Hematopoietic multipotent progenitor cell treated with erythropoietin and hydrocortisone succinate and interleukin-3 and kit ligand, for 6 days (in vitro differentiated cells): ENCODE results near the gene OPN1MW2.
"Not testable (repeated sequence)": the region's sequence is repeated elsewhere in the genome, so short reads cannot be mapped to it uniquely, and the experiment has no call there.

Experiments
- DNase-seq: peaks from one replicate; pipeline ENCODE4 v3.0.0-alpha.2; 2015

Gene OPN1MW2

DNA sequence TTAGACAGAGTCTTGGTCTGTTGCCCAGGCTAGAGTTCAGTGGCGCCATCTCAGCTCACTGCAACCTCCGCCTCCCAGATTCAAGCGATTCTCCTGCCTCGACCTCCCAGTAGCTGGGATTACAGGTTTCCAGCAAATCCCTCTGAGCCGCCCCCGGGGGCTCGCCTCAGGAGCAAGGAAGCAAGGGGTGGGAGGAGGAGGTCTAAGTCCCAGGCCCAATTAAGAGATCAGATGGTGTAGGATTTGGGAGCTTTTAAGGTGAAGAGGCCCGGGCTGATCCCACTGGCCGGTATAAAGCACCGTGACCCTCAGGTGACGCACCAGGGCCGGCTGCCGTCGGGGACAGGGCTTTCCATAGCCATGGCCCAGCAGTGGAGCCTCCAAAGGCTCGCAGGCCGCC lies at the start of gene OPN1MW2:
OPN1MW2 (plus strand) TSS at position 301 of the 400 bp plus-strand sequence; CDS start at position 361, 60 bp downstream.
- not testable (repeated sequence) for DNase-seq

DNA sequence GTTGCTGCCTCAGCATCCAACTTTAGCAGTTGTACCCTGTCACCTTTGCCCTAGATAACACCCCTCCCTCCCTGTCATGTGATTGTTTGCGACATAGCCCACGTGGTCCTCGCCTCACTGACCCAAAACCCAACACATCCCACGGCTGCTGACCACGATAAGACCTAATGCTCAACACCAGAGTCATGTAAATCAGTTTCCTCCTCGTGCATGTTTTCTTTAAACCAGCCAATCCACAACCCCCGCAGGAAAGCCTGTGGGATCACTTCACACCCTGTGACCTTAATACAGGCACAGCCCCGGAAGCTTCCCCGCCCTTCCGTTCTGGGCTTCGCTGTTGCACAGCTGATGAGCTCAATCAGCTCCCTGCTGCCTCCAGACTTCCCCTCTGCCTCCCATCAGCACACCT lies 47.0 kb upstream of the OPN1MW2 start:
- not testable (repeated sequence) for DNase-seq

DNA sequence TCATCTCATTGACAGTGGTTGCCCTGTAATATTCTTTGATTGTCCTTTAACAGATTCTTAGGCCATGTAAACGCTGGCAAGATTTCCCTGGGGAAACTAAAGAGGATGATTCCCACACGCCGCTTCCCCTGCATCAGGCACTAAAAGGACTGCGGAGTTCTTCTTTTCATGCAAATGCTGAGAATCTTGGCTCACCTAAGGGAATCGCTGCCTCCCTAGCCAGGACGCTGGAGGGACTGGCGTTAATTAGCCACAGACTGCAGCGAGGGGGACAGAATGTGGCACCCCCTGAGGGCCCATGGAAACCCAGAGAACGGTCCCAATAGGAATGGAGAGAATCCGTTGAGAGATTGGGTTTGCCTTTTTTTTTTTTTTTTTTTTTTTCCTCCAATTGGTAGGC lies 45.2 kb upstream of the OPN1MW2 start:
- DNase-seq = not testable (repeated sequence)

DNA sequence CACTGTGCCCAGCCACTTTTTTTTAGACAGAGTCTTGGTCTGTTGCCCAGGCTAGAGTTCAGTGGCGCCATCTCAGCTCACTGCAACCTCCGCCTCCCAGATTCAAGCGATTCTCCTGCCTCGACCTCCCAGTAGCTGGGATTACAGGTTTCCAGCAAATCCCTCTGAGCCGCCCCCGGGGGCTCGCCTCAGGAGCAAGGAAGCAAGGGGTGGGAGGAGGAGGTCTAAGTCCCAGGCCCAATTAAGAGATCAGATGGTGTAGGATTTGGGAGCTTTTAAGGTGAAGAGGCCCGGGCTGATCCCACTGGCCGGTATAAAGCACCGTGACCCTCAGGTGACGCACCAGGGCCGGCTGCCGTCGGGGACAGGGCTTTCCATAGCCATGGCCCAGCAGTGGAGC lies 37.3 kb upstream of the OPN1MW2 start, which contains the start of gene OPN1MW:
OPN1MW (plus strand) TSS at position 301 of the 400 bp plus-strand sequence; CDS start at position 383, 82 bp downstream.
- DNase-seq = not testable (repeated sequence)

DNA sequence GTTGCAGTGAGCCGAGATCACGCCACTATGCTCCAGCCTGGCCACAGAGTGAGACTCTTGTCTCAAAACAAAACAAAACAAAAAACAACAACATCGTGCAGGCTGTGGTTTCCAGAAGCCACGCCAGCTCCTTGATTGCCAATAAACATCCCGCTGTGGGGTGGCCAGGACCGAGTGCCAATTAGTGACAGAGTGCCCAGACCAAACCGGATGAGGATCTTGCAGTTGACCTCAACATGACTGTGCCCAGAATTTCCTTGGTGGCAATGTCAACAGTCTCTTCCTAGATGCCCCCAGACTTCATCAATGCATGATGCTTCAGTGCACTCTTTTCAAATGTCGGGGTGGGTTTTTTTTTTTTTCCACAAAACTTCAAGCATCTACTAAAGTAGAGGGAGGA lies 35.8 kb upstream of the OPN1MW2 start:
- DNase-seq = not testable (repeated sequence)

DNA sequence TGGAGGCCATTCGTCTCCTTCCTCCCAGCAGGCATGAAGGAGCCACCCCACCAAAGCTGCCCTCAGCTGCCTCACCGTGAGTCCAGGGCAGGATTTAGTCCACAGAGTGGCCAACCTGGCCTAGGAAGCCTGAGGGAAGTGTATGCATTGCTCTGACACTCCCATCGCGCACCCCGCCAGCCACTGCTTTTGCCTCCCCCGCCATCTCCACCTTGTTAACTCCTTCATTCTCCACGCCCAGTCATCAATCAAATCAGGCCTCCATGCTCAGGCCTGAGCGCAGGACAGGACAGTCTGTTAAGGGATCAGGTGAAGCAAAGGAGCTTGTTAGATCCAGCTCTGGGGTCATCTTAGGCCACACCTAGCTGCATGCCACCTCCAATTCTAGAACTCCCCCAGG lies 26.7 kb upstream of the OPN1MW2 start:
- DNase-seq = not testable (repeated sequence)

DNA sequence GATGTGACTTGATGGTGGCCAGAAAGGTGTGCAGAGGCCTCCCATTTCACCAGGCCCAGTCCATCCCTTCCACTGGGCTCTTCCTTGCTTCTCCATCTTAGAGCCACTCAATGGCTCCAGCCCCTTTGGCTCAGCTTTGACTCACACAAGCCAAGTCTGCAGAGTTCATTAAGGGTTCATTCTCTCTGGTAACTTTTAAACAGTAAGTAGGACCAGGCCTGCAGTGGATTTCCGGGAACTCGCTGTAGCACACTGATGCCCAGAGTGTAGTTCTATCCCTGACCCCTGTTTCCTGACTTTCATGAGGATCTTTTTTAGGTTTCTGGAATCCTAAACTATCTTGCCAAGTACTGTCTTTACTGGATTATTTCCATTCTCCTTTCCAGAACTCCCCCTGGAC lies 25.2 kb upstream of the OPN1MW2 start:
- DNase-seq = not testable (repeated sequence)

DNA sequence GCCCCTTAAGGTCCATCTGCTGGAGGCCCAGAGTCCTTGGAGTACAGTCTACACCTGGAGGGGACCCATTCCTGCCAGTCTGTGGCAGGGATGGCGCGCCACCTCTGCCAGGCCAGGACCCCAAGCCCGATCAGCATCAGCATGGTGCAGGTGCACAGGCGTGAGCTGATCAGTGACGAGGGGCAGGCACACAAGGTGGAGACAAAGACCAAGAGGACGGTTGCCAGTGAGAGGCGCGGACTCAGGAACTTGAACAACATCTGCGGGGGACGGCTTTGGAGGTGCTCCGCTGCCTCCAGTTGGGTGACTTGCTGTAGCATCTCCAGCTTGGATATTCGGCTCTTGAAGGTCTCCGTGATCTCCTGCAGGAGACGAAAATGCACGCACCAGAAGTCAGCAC lies 23.1 kb upstream of the OPN1MW2 start:
- DNase-seq = not testable (repeated sequence)

DNA sequence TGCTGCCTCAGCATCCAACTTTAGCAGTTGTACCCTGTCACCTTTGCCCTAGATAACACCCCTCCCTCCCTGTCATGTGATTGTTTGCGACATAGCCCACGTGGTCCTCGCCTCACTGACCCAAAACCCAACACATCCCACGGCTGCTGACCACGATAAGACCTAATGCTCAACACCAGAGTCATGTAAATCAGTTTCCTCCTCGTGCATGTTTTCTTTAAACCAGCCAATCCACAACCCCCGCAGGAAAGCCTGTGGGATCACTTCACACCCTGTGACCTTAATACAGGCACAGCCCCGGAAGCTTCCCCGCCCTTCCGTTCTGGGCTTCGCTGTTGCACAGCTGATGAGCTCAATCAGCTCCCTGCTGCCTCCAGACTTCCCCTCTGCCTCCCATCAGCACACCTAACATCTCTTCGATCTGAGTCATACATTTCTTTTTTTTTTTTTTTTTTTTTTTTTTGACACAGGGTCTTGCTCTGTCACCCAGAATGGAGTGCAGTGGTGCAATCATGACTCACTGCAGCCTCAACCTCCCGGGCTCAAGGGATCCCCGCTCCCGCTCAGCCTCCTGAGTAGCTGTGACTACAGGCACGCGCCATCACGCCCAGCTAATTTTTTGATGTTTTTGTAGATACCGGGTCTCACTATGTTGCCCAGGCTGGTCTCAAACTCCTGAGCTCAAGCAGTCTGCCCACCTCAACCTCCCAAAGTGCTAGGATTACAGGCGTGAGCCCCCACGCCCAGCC lies 9.7 kb upstream of the OPN1MW2 start:
- DNase-seq = not testable (repeated sequence)

DNA sequence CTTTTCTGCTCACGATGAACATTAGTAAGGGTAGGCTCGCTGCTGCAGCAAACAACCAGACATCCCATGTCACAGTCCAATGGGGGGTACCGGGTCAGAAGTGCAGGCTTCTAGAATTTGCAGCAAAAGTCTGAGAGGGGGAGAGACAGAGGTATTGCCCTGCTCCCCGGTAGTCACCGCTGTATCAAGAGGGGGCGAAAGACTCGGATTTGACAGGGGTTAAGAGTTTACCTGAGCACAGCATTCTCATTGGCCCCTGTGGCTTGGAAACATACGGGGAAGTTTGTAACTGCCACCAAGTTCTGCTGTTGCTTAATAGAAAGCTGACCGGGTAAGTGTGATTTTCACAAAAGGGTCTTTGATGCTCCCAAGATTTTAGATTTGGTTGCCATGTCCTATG lies 8.5 kb upstream of the OPN1MW2 start:
- DNase-seq = not testable (repeated sequence)

DNA sequence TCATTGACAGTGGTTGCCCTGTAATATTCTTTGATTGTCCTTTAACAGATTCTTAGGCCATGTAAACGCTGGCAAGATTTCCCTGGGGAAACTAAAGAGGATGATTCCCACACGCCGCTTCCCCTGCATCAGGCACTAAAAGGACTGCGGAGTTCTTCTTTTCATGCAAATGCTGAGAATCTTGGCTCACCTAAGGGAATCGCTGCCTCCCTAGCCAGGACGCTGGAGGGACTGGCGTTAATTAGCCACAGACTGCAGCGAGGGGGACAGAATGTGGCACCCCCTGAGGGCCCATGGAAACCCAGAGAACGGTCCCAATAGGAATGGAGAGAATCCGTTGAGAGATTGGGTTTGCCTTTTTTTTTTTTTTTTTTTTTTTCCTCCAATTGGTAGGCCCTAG lies 8.1 kb upstream of the OPN1MW2 start:
- DNase-seq = not testable (repeated sequence)

DNA sequence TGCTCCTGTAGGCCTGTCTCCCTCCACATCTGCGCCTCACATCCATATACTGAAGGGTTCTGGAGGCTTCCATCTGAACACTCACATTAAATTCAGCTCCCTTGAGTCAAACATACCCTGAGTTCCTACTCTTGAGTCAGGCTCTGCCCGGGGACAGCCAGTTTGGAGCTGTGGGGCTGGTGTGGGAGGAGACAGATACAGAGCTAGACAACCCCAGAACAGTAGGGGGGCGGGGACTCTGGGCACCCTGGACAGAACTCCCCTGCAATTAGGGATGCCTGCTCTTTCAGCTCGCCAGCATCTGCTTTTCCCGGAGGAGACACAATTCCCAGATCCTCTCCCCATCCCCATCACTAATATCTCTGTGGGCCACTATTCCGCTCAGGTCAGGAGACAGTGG lies 5.7 kb downstream of the OPN1MW2 start:
- not testable (repeated sequence) for DNase-seq

DNA sequence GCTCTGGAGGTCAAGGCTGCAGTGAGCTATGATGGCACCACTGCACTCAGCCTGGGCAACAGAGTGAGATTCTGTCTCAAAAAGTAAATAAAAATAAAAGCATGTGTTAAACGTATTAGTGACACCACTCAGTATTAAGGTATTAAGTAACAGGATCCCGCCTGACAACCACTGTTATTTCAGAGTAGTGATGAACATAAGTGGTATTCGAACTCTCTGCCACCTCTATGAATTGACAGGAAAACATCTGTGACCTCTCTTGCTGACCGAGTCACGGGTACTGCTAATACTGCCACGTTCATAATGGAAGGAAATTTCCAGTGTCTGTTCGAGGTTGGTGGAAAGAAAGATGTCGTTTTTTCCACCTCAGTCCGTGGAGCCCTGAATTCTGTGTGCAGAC lies 7.2 kb downstream of the OPN1MW2 start:
- DNase-seq = not testable (repeated sequence)

DNA sequence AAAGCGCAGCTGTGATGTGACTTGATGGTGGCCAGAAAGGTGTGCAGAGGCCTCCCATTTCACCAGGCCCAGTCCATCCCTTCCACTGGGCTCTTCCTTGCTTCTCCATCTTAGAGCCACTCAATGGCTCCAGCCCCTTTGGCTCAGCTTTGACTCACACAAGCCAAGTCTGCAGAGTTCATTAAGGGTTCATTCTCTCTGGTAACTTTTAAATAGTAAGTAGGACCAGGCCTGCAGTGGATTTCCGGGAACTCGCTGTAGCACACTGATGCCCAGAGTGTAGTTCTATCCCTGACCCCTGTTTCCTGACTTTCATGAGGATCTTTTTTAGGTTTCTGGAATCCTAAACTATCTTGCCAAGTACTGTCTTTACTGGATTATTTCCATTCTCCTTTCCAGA lies 11.9 kb downstream of the OPN1MW2 start:
- not testable (repeated sequence) for DNase-seq

DNA sequence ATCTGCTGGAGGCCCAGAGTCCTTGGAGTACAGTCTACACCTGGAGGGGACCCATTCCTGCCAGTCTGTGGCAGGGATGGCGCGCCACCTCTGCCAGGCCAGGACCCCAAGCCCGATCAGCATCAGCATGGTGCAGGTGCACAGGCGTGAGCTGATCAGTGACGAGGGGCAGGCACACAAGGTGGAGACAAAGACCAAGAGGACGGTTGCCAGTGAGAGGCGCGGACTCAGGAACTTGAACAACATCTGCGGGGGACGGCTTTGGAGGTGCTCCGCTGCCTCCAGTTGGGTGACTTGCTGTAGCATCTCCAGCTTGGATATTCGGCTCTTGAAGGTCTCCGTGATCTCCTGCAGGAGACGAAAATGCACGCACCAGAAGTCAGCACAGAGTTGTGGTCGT lies 14.1 kb downstream of the OPN1MW2 start:
- DNase-seq = not testable (repeated sequence)

DNA sequence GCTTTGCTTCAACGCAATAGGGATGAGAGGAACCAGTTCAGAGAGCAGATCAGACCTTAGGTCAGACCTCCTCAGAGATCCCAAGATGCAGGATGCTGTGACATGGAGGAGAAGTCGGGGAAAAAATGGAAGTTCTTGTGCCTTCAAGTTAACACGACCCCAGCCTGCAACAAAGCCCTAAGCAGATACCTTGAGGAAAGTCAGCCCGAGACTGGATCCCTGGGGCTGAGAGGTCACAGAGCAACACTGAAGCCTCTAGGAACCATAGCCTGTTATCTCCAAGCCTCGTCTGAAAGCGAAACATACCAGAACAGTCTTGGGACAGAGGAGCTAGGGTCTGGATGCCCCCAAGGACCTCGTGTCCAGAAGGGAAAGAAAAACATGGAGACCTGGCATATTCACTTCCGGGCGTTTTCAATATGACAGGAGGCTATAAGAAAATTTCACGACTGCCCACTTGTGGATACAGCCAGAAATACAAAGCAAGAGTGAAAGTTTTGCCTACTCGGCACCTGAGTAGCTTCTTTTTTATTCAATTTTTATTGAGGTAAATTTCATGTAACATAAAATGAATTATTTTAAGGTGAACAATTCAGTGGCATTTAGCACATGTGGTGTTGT lies 19.5 kb downstream of the OPN1MW2 start:
- DNase-seq = not testable (repeated sequence)

DNA sequence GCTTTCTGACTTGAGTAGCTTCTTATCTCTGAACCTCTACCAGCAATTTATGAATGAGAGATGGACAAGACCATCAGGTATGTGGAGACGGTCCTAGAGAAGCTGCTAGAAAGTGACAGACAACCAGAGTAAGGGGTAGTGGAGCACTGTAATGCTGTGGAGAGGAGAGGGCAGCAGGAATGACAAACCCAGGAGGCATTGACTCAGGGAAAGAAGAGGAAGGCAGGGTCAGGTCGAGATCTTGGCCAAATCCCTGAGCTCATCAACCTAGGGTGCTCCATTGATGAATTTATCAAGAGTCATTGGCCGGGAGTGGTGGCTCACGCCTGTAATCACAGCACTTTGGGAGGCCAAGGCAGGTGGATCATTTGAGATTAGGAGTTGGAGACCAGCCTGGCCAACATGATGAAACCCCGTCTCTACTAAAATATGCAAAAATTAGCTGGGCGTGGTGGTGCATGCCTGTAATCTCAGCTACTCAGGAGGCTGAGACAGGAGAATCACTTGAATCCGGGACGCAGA lies 20.5 kb downstream of the OPN1MW2 start:
- peak; percentile 2 for DNase-seq

DNA sequence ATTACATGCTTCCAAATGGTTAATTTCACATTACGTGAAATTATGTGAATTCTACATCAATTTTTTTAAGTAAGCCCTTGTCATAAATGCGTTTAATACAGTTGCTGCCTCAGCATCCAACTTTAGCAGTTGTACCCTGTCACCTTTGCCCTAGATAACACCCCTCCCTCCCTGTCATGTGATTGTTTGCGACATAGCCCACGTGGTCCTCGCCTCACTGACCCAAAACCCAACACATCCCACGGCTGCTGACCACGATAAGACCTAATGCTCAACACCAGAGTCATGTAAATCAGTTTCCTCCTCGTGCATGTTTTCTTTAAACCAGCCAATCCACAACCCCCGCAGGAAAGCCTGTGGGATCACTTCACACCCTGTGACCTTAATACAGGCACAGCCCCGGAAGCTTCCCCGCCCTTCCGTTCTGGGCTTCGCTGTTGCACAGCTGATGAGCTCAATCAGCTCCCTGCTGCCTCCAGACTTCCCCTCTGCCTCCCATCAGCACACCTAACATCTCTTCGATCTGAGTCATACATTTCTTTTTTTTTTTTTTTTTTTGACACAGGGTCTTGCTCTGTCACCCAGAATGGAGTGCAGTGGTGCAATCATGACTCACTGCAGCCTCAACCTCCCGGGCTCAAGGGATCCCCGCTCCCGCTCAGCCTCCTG lies 28.0 kb downstream of the OPN1MW2 start:
- not testable (repeated sequence) for DNase-seq

DNA sequence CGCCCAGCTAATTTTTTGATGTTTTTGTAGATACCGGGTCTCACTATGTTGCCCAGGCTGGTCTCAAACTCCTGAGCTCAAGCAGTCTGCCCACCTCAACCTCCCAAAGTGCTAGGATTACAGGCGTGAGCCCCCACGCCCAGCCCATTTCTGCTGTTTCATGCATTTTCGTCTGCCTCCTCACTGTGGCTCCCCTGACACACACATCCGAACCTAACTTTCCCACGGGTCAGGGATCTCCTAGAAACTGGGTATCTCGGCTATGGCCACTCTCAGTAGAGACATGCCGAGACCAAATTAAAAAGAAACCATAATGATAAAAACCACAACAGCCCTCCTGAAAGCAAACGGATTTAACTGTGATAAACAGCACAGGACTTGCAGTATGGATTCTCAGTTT lies 28.5 kb downstream of the OPN1MW2 start:
- DNase-seq = not testable (repeated sequence)

DNA sequence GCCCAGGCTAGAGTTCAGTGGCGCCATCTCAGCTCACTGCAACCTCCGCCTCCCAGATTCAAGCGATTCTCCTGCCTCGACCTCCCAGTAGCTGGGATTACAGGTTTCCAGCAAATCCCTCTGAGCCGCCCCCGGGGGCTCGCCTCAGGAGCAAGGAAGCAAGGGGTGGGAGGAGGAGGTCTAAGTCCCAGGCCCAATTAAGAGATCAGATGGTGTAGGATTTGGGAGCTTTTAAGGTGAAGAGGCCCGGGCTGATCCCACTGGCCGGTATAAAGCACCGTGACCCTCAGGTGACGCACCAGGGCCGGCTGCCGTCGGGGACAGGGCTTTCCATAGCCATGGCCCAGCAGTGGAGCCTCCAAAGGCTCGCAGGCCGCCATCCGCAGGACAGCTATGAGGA lies 37.7 kb downstream of the OPN1MW2 start, which contains the start of gene OPN1MW3:
OPN1MW3 (plus strand) TSS at position 301 of the 400 bp plus-strand sequence; CDS start at position 339, 38 bp downstream.
- DNase-seq = not testable (repeated sequence)

DNA sequence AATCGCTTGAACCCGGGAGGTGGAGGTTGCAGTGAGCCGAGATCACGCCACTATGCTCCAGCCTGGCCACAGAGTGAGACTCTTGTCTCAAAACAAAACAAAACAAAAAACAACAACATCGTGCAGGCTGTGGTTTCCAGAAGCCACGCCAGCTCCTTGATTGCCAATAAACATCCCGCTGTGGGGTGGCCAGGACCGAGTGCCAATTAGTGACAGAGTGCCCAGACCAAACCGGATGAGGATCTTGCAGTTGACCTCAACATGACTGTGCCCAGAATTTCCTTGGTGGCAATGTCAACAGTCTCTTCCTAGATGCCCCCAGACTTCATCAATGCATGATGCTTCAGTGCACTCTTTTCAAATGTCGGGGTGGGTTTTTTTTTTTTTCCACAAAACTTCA lies 39.2 kb downstream of the OPN1MW2 start:
- not testable (repeated sequence) for DNase-seq

DNA sequence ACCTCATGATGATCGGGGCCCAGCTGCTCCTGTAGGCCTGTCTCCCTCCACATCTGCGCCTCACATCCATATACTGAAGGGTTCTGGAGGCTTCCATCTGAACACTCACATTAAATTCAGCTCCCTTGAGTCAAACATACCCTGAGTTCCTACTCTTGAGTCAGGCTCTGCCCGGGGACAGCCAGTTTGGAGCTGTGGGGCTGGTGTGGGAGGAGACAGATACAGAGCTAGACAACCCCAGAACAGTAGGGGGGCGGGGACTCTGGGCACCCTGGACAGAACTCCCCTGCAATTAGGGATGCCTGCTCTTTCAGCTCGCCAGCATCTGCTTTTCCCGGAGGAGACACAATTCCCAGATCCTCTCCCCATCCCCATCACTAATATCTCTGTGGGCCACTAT lies 43.5 kb downstream of the OPN1MW2 start:
- DNase-seq = not testable (repeated sequence)

DNA sequence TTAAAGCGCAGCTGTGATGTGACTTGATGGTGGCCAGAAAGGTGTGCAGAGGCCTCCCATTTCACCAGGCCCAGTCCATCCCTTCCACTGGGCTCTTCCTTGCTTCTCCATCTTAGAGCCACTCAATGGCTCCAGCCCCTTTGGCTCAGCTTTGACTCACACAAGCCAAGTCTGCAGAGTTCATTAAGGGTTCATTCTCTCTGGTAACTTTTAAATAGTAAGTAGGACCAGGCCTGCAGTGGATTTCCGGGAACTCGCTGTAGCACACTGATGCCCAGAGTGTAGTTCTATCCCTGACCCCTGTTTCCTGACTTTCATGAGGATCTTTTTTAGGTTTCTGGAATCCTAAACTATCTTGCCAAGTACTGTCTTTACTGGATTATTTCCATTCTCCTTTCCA lies 49.7 kb downstream of the OPN1MW2 start:
- DNase-seq = not testable (repeated sequence)
